ENCODE data around the gene ZBTB21. TPM values are rescaled to one million over a fixed set of nuclear protein-coding genes. Genes with fewer than 3 reads are reported as not detected.
A peak's percentile ranks its signal among the peaks of the same experiment; 100 is the strongest.

The ZBTB21 gene
- total and polyA plus RNA-seq, 9 of the 15 experiments (the other 6 are each of a cell fraction or from before 2014, with no cell fraction given) = 2.2 to 15.2 (median 8.7) TPM

GRCh38 chr21:41953831-41954653 lies 56.1 kb downstream of the ZBTB21 start, which contains the start of gene C2CD2 (continued):
- TF ChIP-seq SNRNP70 (optimal IDR thresholded peaks at IDR 0.05; ENCODE audit: low read depth, low read length) (no peak), HINFP (tag; conservative IDR thresholded peaks at IDR 0.05; ENCODE audit: low read depth) (no peak), YBX1 (IDR thresholded peaks at IDR 0.05) (no peak), POLR2H (tag; IDR thresholded peaks at IDR 0.05; ENCODE audit: low read depth) (no peak), SAFB (IDR thresholded peaks at IDR 0.05; ENCODE audit: borderline replicate concordance, low read depth, low read length) (no peak), ZEB2 (IDR thresholded peaks at IDR 0.05) (no peak), CBFA2T3 (IDR thresholded peaks at IDR 0.05) (no peak), ETV6 (IDR thresholded peaks at IDR 0.05; ENCODE audit: borderline replicate concordance in 1 of 2, low read depth in 2 of 2, low read length in 1 of 2) (no peak), ETV6 (CRISPR knock-in tag; IDR thresholded peaks at IDR 0.05; ENCODE audit: borderline replicate concordance) (no peak), KHSRP (IDR thresholded peaks at IDR 0.05) (no peak), CBX1 (IDR thresholded peaks at IDR 0.05; ENCODE audit: low read depth) (peak; percentile 10; the same call in 1 of the 2 replicates), ZFP1 (CRISPR knock-in tag; IDR thresholded peaks at IDR 0.05) (no peak), SMAD2 (IDR thresholded peaks at IDR 0.05; ENCODE audit: low read depth, low read length) (no peak), VEZF1 (CRISPR knock-in tag; IDR thresholded peaks at IDR 0.05) (peak; percentile 99), ZBTB12 (CRISPR knock-in tag; IDR thresholded peaks at IDR 0.05) (no peak), MCM3 (IDR thresholded peaks at IDR 0.05) (no peak), CTCFL (IDR thresholded peaks at IDR 0.05; ENCODE audit: borderline replicate concordance, insufficient read depth, low read depth, low read length, poor library complexity, severe bottlenecking) (no peak), ZBTB17 (CRISPR knock-in tag; IDR thresholded peaks at IDR 0.05) (no peak), NFXL1 (CRISPR knock-in tag; IDR thresholded peaks at IDR 0.05) (no peak), PTTG1 (tag; IDR thresholded peaks at IDR 0.05; ENCODE audit: low read depth) (no peak), HCFC1 (IDR thresholded peaks at IDR 0.05; ENCODE audit: low read depth, low read length) (0 out of 2 replicates have a peak, but pooled peaks have one; percentile 6), DDX20 (tag; IDR thresholded peaks at IDR 0.05; ENCODE audit: low read depth) (no peak)
- TF ChIP-seq, protein P1, sequence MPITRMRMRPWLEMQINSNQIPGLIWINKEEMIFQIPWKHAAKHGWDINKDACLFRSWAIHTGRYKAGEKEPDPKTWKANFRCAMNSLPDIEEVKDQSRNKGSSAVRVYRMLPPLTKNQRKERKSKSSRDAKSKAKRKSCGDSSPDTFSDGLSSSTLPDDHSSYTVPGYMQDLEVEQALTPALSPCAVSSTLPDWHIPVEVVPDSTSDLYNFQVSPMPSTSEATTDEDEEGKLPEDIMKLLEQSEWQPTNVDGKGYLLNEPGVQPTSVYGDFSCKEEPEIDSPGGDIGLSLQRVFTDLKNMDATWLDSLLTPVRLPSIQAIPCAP (CRISPR knock-in tag; IDR thresholded peaks at IDR 0.05; ENCODE audit: borderline replicate concordance) = no peak

All from K562 (cell line).